ENCODE data around the gene CDKL1. TPM values are rescaled to one million over a fixed set of nuclear protein-coding genes. Genes with fewer than 3 reads are reported as not detected.

CDKL1 gene
- total RNA-seq, 1 experiment from 2014 or later, result 14.4 TPM

DNA sequence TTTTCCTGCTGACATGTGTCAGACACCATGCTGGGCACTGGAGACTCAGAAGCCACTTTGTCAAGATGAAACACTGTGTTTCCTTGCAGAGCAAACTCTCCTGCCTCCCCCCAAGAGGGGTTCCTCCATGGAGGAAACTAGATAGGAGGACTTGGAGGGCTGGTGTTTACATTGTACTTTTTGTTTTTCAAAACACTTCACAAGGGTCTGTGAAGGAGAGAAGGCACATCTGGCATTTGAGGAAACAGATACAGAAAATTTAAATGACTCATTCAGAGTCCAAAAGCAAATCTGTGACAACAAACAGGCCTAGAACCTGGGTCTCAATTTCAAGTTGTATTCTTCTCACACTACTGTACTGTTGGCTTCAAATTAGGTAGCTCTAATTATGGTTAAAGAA, 6.7 kb upstream of the CDKL1 start:
- no peak overlapping the region for H3K4me3 ChIP-seq (ENCODE audit: low read length)
- no peak for DNase-seq
- no peaks in the 10 kb centered on the region for H3K9me3 ChIP-seq (ENCODE audit: low read length)
- H3K9ac ChIP-seq (ENCODE audit: low read length), result no peak overlapping the region
- H3K4me1 ChIP-seq (ENCODE audit: insufficient read depth, low read length), result 0 out of 2 replicates have a peak, but pooled peaks cover 11% of the 10 kb centered on the region
- CTCF ChIA-PET, result no interaction called here
- BruUV-seq (replicated peaks), result no TSS peak
- no peak overlapping the region for H3K27ac ChIP-seq (ENCODE audit: low read length)
- no peaks in the 10 kb centered on the region for H3K79me2 ChIP-seq (ENCODE audit: low read length)
- H3K9me2 ChIP-seq (replicated peaks; ENCODE audit: low read length), result no peaks in the 10 kb centered on the region
- POLR2A ChIA-PET (ENCODE audit: unreplicated experiment), result no interaction called here
- H3K36me3 ChIP-seq (ENCODE audit: low read depth, low read length), result no peaks in the 10 kb centered on the region
- intact Hi-C loops (cut with micrococcal nuclease), result no loop called here
- ATAC-seq, result peak; percentile 42; the same call in 1 of the 2 replicates
- H2AFZ ChIP-seq (ENCODE audit: low read length), result no peak overlapping the region
- no peaks in the 10 kb centered on the region for H4K20me1 ChIP-seq (ENCODE audit: low read length)
- TF ChIP-seq EZH2 (IDR thresholded peaks at IDR 0.05; ENCODE audit: low read length, unreplicated experiment) (no peak), EZH2phosphoT487 (IDR thresholded peaks at IDR 0.05; ENCODE audit: borderline replicate concordance, low read length) (no peak)
- TF ChIP-seq, protein P1, sequence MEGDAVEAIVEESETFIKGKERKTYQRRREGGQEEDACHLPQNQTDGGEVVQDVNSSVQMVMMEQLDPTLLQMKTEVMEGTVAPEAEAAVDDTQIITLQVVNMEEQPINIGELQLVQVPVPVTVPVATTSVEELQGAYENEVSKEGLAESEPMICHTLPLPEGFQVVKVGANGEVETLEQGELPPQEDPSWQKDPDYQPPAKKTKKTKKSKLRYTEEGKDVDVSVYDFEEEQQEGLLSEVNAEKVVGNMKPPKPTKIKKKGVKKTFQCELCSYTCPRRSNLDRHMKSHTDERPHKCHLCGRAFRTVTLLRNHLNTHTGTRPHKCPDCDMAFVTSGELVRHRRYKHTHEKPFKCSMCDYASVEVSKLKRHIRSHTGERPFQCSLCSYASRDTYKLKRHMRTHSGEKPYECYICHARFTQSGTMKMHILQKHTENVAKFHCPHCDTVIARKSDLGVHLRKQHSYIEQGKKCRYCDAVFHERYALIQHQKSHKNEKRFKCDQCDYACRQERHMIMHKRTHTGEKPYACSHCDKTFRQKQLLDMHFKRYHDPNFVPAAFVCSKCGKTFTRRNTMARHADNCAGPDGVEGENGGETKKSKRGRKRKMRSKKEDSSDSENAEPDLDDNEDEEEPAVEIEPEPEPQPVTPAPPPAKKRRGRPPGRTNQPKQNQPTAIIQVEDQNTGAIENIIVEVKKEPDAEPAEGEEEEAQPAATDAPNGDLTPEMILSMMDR (conservative IDR thresholded peaks at IDR 0.05; ENCODE audit: low read depth, low read length), result no peak
- no peak overlapping the region for H3K4me2 ChIP-seq (ENCODE audit: low read length)
- H3K27me3 ChIP-seq (ENCODE audit: low read length), result no peaks in the 10 kb centered on the region
- H3F3A ChIP-seq (ENCODE audit: low read length, unreplicated experiment), result no peaks in the 10 kb centered on the region

DNA sequence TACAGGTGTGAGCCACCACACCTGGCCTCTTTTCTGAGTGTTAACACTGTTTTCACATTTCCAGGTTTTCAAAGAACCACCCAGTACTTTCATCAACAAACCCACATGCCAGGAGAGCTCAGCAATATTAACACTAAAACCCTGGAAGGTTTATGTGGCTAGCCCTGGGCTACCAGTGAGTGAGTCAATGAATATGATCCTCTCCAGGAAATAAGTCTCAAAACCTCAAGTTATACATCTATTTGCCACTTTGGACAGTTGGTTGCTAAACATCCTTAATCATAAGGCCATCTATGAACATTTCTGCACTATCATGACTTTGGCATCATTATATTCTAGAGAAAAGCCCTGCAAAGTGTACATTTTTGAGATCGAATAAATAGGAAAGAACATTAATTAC, 6.3 kb upstream of the CDKL1 start:
- Histone ChIP-seq H3K79me2 (ENCODE audit: low read length) (no peaks in the 10 kb centered on the region), H4K20me1 (ENCODE audit: low read length) (no peaks in the 10 kb centered on the region), H3K4me1 (ENCODE audit: insufficient read depth, low read length) (peaks cover 15% of the 10 kb centered on the region), H2AFZ (ENCODE audit: low read length) (no peak overlapping the region), H3K9me2 (replicated peaks; ENCODE audit: low read length) (no peaks in the 10 kb centered on the region), H3K4me2 (ENCODE audit: low read length) (no peak overlapping the region), H3F3A (ENCODE audit: low read length, unreplicated experiment) (no peaks in the 10 kb centered on the region), H3K27ac (ENCODE audit: low read length) (no peak overlapping the region), H3K4me3 (ENCODE audit: low read length) (no peak overlapping the region), H3K27me3 (ENCODE audit: low read length) (no peaks in the 10 kb centered on the region), H3K9me3 (ENCODE audit: low read length) (no peaks in the 10 kb centered on the region), H3K9ac (ENCODE audit: low read length) (no peak overlapping the region), H3K36me3 (ENCODE audit: low read depth, low read length) (no peaks in the 10 kb centered on the region)
- ChIA-PET POLR2A (ENCODE audit: unreplicated experiment) (interaction anchor here (0.6 kb wide), 1 partner anchor 14 kb away, joined by 3 read pairs; no protein-coding TSS in a partner anchor), CTCF (no interaction called here)
- ATAC-seq, result peak; percentile 54
- intact Hi-C loops (cut with micrococcal nuclease), result no loop called here
- no TSS peak for BruUV-seq (replicated peaks)
- TF ChIP-seq, protein P1 (conservative IDR thresholded peaks at IDR 0.05; ENCODE audit: low read depth, low read length), result no peak
- no peak for TF ChIP-seq EZH2phosphoT487 (IDR thresholded peaks at IDR 0.05; ENCODE audit: borderline replicate concordance, low read length)
- TF ChIP-seq EZH2 (IDR thresholded peaks at IDR 0.05; ENCODE audit: low read length, unreplicated experiment), result no peak
- peak; percentile 39 for DNase-seq

DNA sequence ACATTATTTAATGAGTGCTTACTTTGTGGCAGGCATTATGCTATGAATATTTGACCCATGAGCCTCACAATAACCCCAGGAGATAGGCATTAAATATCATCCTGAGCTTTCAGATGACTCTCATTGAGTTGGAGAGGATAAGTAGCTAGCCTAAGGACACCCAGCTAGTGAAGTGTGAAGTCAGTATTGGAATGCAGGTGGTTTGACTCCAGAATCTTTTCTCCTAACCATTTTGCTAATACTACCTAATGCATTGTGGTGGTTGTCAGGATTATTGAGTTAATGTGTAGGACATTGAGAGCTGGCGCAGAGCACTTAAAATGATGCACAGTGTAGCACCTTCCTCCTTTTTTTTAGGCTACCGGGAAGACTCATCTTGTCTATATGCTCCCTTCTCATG, 3.8 kb upstream of the CDKL1 start:
- POLR2A ChIA-PET (ENCODE audit: unreplicated experiment), result no interaction called here
- Histone ChIP-seq H3K9me2 (replicated peaks; ENCODE audit: low read length) (no peaks in the 10 kb centered on the region), H3K4me2 (ENCODE audit: low read length) (no peak overlapping the region), H2AFZ (ENCODE audit: low read length) (no peak overlapping the region), H3K36me3 (ENCODE audit: low read depth, low read length) (no peaks in the 10 kb centered on the region), H4K20me1 (ENCODE audit: low read length) (no peaks in the 10 kb centered on the region), H3K4me1 (ENCODE audit: insufficient read depth, low read length) (peaks cover 26% of the 10 kb centered on the region), H3K79me2 (ENCODE audit: low read length) (peaks cover 4% of the 10 kb centered on the region), H3K27ac (ENCODE audit: low read length) (no peak overlapping the region), H3K4me3 (ENCODE audit: low read length) (no peak overlapping the region), H3K9ac (ENCODE audit: low read length) (no peak overlapping the region), H3F3A (ENCODE audit: low read length, unreplicated experiment) (no peaks in the 10 kb centered on the region), H3K27me3 (ENCODE audit: low read length) (no peaks in the 10 kb centered on the region), H3K9me3 (ENCODE audit: low read length) (no peaks in the 10 kb centered on the region)
- TF ChIP-seq EZH2 (IDR thresholded peaks at IDR 0.05; ENCODE audit: low read length, unreplicated experiment), result no peak
- no peak for TF ChIP-seq EZH2phosphoT487 (IDR thresholded peaks at IDR 0.05; ENCODE audit: borderline replicate concordance, low read length)
- TF ChIP-seq, protein P1 (conservative IDR thresholded peaks at IDR 0.05; ENCODE audit: low read depth, low read length), result no peak
- intact Hi-C loops (cut with micrococcal nuclease), result no loop called here
- CTCF ChIA-PET, result no interaction called here
- no TSS peak for BruUV-seq (replicated peaks)
- no peak for DNase-seq
- no peak for ATAC-seq
